Activated CD8-positive, alpha-beta T cell treated with anti-CD3 and anti-CD28 coated beads for 36 hours (primary cell): ENCODE data around the gene PNLDC1. TPM values are rescaled to one million over a fixed set of nuclear protein-coding genes. Genes with fewer than 3 reads are reported as not detected.

Experiments
- ATAC-seq: fragments of 200-7000 bp; cut with Tn5 transposase; one replicate; pipeline ENCODE4 v1.10.0; 2021; ENCODE audit warnings: mild to moderate bottlenecking, moderate library complexity
- CTCF ChIA-PET: fragments of 350-600 bp; sonication (Branson Sonifier 250); formaldehyde crosslinking; loops from one replicate; lab custom pipeline; 2021; ENCODE audit warnings: antibody characterized with exemption; lab: Charles Lee
- POLR2A ChIA-PET: fragments of 350-600 bp; sonication (Branson Sonifier 250); formaldehyde crosslinking; loops from one replicate; lab custom pipeline; 2021; ENCODE audit warnings: antibody characterized with exemption; lab: Charles Lee
- DNase-seq: peaks from one replicate; pipeline ENCODE4 v3.0.0-alpha.2; 2020
- H3K27ac Mint-ChIP-seq: one replicate; pipeline ENCODE4 v1.8.0; 2021; ENCODE audit warnings: mild to moderate bottlenecking, mixed read lengths
- H3K27me3 Mint-ChIP-seq: one replicate; pipeline ENCODE4 v1.8.0; 2021; ENCODE audit warnings: mixed read lengths
- H3K36me3 Mint-ChIP-seq: one replicate; pipeline ENCODE4 v1.8.0; 2021; ENCODE audit warnings: low read depth, mixed read lengths
- H3K4me1 Mint-ChIP-seq: one replicate; pipeline ENCODE4 v1.8.0; 2021; ENCODE audit warnings: low read depth, mixed read lengths
- H3K4me3 Mint-ChIP-seq: one replicate; pipeline ENCODE4 v1.8.0; 2021; ENCODE audit warnings: mild to moderate bottlenecking, moderate library complexity, mixed read lengths
- H3K9me3 Mint-ChIP-seq: one replicate; pipeline ENCODE4 v1.8.0; 2021; ENCODE audit warnings: mixed read lengths
- CTCF ChIP-seq: fragments of 200-600 bp; IDR thresholded peaks from one replicate; pipeline ENCODE4 v1.8.0; 2022; ENCODE audit warnings: antibody characterized with exemption, mild to moderate bottlenecking
- intact Hi-C: fragments of 100-400 bp; cut with micrococcal nuclease; formaldehyde crosslinking; loops from one replicate; pipeline ENCODE4 v1.10.0; 2022
- total RNA-seq, 2 experiments: library from RNA; stranded (reverse); gene quantifications; one replicate each; pipeline ENCODE4 v1.2.3, GENCODE V29; 2021

PNLDC1 gene
- total RNA-seq, 2 experiments from 2014 or later: 0.34 to 0.54 TPM

- intact Hi-C loops: no loop called here
- Mint-ChIP-seq H3K36me3 (no peaks in the 10 kb centered on the region), H3K27me3 (no peaks in the 10 kb centered on the region), H3K27ac (no peak overlapping the region), H3K9me3 (no peaks in the 10 kb centered on the region), H3K4me3 (no peak overlapping the region), H3K4me1 (peaks cover 12% of the 10 kb centered on the region)
- POLR2A ChIA-PET: no interaction called here
- ATAC-seq (no peak), DNase-seq (no peak)
- CTCF ChIA-PET: no interaction called here
- TF ChIP-seq CTCF: no peak
Measured at GRCh38 chr6:159826004-159826403, 25.9 kb downstream of the PNLDC1 start.

- H3K4me1 Mint-ChIP-seq: peaks cover 9% of the 10 kb centered on the region
- DNase-seq: no peak
Measured at GRCh38 chr6:159826968-159827647, 27.0 kb downstream of the PNLDC1 start.

GRCh38 chr6:159828074-159828473, 28.0 kb downstream of the PNLDC1 start:
- CTCF ChIA-PET: no interaction called here
- intact Hi-C loops: no loop called here

More at GRCh38 chr6:159826968-159827647, 27.0 kb downstream of the PNLDC1 start:
- no peak for TF ChIP-seq CTCF
- intact Hi-C loops: no loop called here
- H3K4me3 Mint-ChIP-seq: no peak overlapping the region
- H3K9me3 Mint-ChIP-seq: no peaks in the 10 kb centered on the region
- no peak overlapping the region for H3K27ac Mint-ChIP-seq
- H3K27me3 Mint-ChIP-seq: no peaks in the 10 kb centered on the region
- ATAC-seq: no peak
- H3K36me3 Mint-ChIP-seq: no peaks in the 10 kb centered on the region
- ChIA-PET POLR2A (no interaction called here), CTCF (interaction anchor here (0.9 kb wide), 1 partner anchor 36 kb away, joined by 3 read pairs; no protein-coding TSS in a partner anchor)

GRCh38 chr6:159829526-159829925, 29.4 kb downstream of the PNLDC1 start:
- H3K27me3 Mint-ChIP-seq: no peaks in the 10 kb centered on the region
- H3K36me3 Mint-ChIP-seq: no peaks in the 10 kb centered on the region
- no peak overlapping the region for H3K4me3 Mint-ChIP-seq
- ChIA-PET POLR2A (no interaction called here), CTCF (no interaction called here)
- peaks cover 21% of the 10 kb centered on the region for H3K4me1 Mint-ChIP-seq
- intact Hi-C loops: no loop called here
- ATAC-seq (no peak), DNase-seq (no peak)
- no peak overlapping the region for H3K27ac Mint-ChIP-seq
- no peak for TF ChIP-seq CTCF
- H3K9me3 Mint-ChIP-seq: no peaks in the 10 kb centered on the region

More at GRCh38 chr6:159828074-159828473, 28.0 kb downstream of the PNLDC1 start:
- Mint-ChIP-seq H3K4me3 (no peak overlapping the region), H3K27me3 (no peaks in the 10 kb centered on the region), H3K36me3 (no peaks in the 10 kb centered on the region), H3K9me3 (no peaks in the 10 kb centered on the region), H3K27ac (no peak overlapping the region), H3K4me1 (peaks cover 11% of the 10 kb centered on the region)
- DNase-seq (no peak), ATAC-seq (no peak)
- POLR2A ChIA-PET: no interaction called here
- TF ChIP-seq CTCF: no peak

GRCh38 chr6:159830501-159831372, 30.7 kb downstream of the PNLDC1 start:
- no peak for TF ChIP-seq CTCF
- ATAC-seq (no peak), DNase-seq (no peak)
- ChIA-PET CTCF (no interaction called here), POLR2A (no interaction called here)
- Mint-ChIP-seq H3K9me3 (no peaks in the 10 kb centered on the region), H3K4me3 (no peak overlapping the region), H3K4me1 (peaks cover 25% of the 10 kb centered on the region), H3K36me3 (no peaks in the 10 kb centered on the region), H3K27me3 (no peaks in the 10 kb centered on the region), H3K27ac (no peak overlapping the region)
- intact Hi-C loops: no loop called here
